ENCODE results near the gene CENPO. TPM values are rescaled to one million over a fixed set of nuclear protein-coding genes. Genes with fewer than 3 reads are reported as not detected.

CENPO gene
- total RNA-seq, 4 donors from 2014 or later, result 4.2 to 8.9 (median 6.3) TPM

DNA sequence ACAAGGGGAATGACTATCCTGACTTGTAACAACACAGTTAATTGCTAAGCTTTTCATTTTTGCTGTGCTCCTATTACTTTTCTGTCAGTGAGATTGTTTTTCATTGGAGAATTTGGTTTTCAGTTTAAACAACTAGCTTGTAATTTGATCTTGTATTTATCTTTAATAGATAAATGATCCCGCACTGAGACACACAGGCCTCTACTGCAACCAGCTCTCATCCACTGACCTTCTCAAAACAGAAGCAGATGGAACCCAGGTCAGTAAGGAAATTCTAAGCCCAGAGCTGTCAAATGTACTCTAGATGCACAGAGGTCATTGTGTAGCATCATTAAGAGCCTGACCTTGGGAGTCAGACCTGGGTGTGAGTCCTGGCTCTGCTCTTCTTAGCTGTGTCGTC lies 30.7 kb upstream of the CENPO start:
- Histone ChIP-seq H3K27ac (no peak overlapping the region), H3K36me3 (peaks cover 11 to 13% of the 10 kb centered on the region in 2 donors), H3K4me1 (peaks cover 0 to 9% of the 10 kb centered on the region in 2 donors), H3K9me3 (no peaks in the 10 kb centered on the region), H3K4me3 (replicated peaks in 1 of 3) (no peak overlapping the region), H3K27me3 (no peaks in the 10 kb centered on the region)
- intact Hi-C loops (cut with DNase I), result no loop called here
- DNase-seq, result no peak
- 71 to 83% methylated on average over 2 of the region's 2 CpGs for WGBS, 2 donors
- TF ChIP-seq, protein P1, sequence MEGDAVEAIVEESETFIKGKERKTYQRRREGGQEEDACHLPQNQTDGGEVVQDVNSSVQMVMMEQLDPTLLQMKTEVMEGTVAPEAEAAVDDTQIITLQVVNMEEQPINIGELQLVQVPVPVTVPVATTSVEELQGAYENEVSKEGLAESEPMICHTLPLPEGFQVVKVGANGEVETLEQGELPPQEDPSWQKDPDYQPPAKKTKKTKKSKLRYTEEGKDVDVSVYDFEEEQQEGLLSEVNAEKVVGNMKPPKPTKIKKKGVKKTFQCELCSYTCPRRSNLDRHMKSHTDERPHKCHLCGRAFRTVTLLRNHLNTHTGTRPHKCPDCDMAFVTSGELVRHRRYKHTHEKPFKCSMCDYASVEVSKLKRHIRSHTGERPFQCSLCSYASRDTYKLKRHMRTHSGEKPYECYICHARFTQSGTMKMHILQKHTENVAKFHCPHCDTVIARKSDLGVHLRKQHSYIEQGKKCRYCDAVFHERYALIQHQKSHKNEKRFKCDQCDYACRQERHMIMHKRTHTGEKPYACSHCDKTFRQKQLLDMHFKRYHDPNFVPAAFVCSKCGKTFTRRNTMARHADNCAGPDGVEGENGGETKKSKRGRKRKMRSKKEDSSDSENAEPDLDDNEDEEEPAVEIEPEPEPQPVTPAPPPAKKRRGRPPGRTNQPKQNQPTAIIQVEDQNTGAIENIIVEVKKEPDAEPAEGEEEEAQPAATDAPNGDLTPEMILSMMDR (IDR thresholded peaks at IDR 0.05), result no peak
- no peak for TF ChIP-seq POLR2A (IDR thresholded peaks at IDR 0.05)

- no peak overlapping the region for H3K4me3 ChIP-seq (replicated peaks in 1 of 3)
- H3K27me3 ChIP-seq, result no peaks in the 10 kb centered on the region
- 96 to 98% methylated on average over 4 of the region's 4 CpGs for WGBS, 2 donors
- DNase-seq, result no peak
- peaks cover 3 to 10% of the 10 kb centered on the region in 2 donors for H3K36me3 ChIP-seq
- TF ChIP-seq, protein P1 (IDR thresholded peaks at IDR 0.05), result no peak
- TF ChIP-seq POLR2A (IDR thresholded peaks at IDR 0.05), result no peak
- H3K27ac ChIP-seq, result no peak overlapping the region
- H3K9me3 ChIP-seq, result no peaks in the 10 kb centered on the region
- intact Hi-C loops (cut with DNase I), result no loop called here
- peaks cover 10 to 21% of the 10 kb centered on the region in 2 donors for H3K4me1 ChIP-seq
Measured at GRCh38 chr2:24763843-24764242, 29.4 kb upstream of the CENPO start.

DNA sequence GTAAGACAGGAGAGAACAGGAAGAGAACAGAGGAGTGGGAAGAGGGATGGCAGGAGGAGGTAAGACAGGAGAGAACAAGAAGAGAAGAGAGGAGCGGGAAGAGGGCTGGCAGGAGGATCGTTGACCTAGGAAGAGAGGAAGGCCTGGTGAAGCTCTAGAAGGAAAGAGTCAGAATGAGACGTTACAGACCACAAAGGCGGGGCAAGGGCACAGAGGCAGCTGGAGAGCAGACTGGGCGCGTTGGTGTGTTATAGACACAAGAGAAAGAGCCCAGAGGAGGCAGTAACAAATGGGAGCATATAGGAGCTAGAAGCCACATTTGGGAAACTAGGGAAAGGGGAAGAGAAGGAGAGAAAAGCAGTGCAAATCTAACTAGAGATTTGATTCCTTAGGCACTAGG lies 26.6 kb upstream of the CENPO start:
- WGBS, 2 donors, result 79 to 82% methylated on average over 6 of the region's 6 CpGs
- no peak for TF ChIP-seq POLR2A (IDR thresholded peaks at IDR 0.05)
- TF ChIP-seq, protein P1 (IDR thresholded peaks at IDR 0.05), result no peak
- peak overlapping the region in 2 of 3 donors; percentile 74 to 79 for H3K27ac ChIP-seq

DNA sequence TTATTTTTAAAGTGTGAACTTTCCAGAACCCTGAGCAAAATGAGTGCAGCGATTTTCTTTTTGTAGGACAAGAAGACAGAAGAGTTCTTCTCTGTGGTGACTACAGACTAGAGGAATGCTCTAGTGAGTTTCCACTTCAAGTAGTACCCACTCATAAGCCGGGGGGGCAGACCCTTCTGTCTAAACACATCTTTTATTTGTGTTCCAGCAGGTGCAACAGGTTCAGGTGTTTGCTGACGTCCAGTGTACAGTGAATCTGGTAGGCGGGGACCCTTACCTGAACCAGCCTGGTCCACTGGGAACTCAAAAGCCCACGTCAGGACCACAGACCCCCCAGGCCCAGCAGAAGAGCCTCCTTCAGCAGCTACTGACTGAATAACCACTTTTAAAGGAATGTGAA lies 25.2 kb upstream of the CENPO start:
- Histone ChIP-seq H3K4me1 (peaks cover 12 to 24% of the 10 kb centered on the region in 2 donors), H3K27me3 (no peaks in the 10 kb centered on the region), H3K9me3 (no peaks in the 10 kb centered on the region), H3K4me3 (replicated peaks in 1 of 3) (no peak overlapping the region), H3K27ac (peak overlapping the region; percentile 74 to 82 (median 79)), H3K36me3 (peaks cover 0 to under 1% of the 10 kb centered on the region in 2 donors)
- intact Hi-C loops (cut with DNase I), result no loop called here
- TF ChIP-seq POLR2A (IDR thresholded peaks at IDR 0.05), result peak in 1 of 2 donors; percentile 26
- TF ChIP-seq, protein P1 (IDR thresholded peaks at IDR 0.05), result no peak
- 29 to 31% methylated on average over 5 of the region's 5 CpGs for WGBS, 2 donors
- peak; percentile 92 to 95 for DNase-seq

More for the DNA sequence above, 26.6 kb upstream of the CENPO start:
- H3K4me1 ChIP-seq, result peaks cover 12 to 24% of the 10 kb centered on the region in 2 donors
- H3K4me3 ChIP-seq (replicated peaks in 1 of 3), result no peak overlapping the region
- H3K36me3 ChIP-seq, result peaks cover 0 to 6% of the 10 kb centered on the region in 2 donors
- no peaks in the 10 kb centered on the region for H3K27me3 ChIP-seq
- intact Hi-C loops (cut with DNase I), result no loop called here
- H3K9me3 ChIP-seq, result no peaks in the 10 kb centered on the region
- no peak for DNase-seq

- Histone ChIP-seq H3K4me1 (peaks cover 12 to 24% of the 10 kb centered on the region in 2 donors), H3K27ac (peak overlapping the region; percentile 74 to 82 (median 79)), H3K27me3 (no peaks in the 10 kb centered on the region), H3K4me3 (replicated peaks in 1 of 3) (no peak overlapping the region), H3K36me3 (no peaks in the 10 kb centered on the region), H3K9me3 (no peaks in the 10 kb centered on the region)
- TF ChIP-seq POLR2A (IDR thresholded peaks at IDR 0.05), result no peak
- TF ChIP-seq, protein P1 (IDR thresholded peaks at IDR 0.05), result no peak
- 18 to 32% methylated on average over 7 of the region's 7 CpGs for WGBS, 2 donors
- intact Hi-C loops (cut with DNase I), result no loop called here
- DNase-seq, result peak; percentile 73 to 76
Measured at GRCh38 chr2:24768601-24769000, 24.6 kb upstream of the CENPO start.

Measured in thyroid gland (tissue), 4 donors.